NB4 (cell line): ENCODE data around the gene PNMT.

Source experiments
- CTCF ChIP-seq: IDR thresholded peaks from one replicate; pipeline ENCODE4 v1.5.1; 2012; ENCODE audit warnings: low read depth, low read length
- MYC ChIP-seq: IDR thresholded peaks from 2 replicates; pipeline ENCODE4 v1.6.1; 2011; ENCODE audit warnings: low read depth, low read length

GRCh38 chr17:39655105-39655504, 13.1 kb upstream of the PNMT start:
- TF ChIP-seq CTCF: no peak
- TF ChIP-seq MYC: no peak
